Endometrial microvascular endothelial cells (primary cell): ENCODE measurements around the gene ETFA. TPM values are rescaled to one million over a fixed set of nuclear protein-coding genes. Genes with fewer than 3 reads are reported as not detected.

ENCODE experiments used
- in situ Hi-C: cut with HindIII; loops from 2 replicates; pipeline ENCODE4 v1.10.0; 2017; ENCODE audit warnings: low sequenced_read_pairs, low pct_unique_long_range_greater_than_20kb; ENCODE audit errors: inconsistent ontology term
- total RNA-seq: library from RNA; depleted of rRNA; stranded (reverse); fragments of >200 nt; gene quantifications from one replicate; pipeline ENCODE4 v1.2.3, GENCODE V29; 2015; ENCODE audit errors: inconsistent ontology term

ETFA gene
- 163 TPM for total RNA-seq

DNA sequence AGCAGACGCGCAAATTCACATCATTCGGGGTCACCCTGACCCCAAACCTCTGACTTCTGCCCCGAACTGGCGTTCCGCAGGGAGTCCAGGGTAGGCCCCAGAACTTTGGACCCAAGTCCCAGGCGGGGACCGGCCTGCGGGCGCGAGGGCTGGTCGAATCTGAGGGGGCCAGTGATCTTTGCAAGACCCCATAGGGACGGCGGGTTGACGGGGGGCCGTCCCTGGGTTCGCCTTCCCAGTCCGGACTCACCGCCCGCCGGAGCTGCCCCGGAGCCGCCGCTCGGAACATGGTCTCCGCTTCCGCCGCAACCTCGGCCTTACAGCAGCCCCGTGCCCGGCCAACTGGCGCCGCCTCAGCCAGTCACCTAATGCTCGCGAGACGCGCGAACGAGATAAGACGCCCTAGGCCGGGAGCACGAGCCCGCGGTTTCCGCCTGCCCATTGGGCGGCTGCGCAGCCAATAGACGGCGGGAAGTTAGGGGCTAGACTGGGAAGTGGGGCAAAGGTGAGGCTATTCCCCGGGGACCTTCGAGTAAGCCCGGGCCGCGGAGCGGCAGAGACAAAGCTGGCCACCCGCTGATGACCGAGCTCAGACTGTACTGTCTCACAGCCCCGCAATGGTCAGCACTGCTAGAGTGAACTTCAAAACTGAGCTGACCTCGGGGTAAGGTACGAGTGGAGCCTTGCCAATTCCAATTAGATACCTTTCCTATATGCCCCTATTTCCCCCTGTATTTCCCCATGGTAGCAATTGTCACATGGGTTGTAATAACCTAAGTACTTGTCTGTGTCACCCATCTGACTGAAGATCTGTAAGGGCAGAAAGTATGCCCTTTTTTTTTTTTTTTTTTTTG, at the start of gene ETFA:
TSS of gene ETFA (minus strand) at position 370 of the 854 bp plus-strand sequence. CDS start at position 289, 81 bp downstream.
- in situ Hi-C loops, result no loop called here

- in situ Hi-C loops, result no loop called here
These were observed 49.1 kb upstream of the ETFA start for GRCh38 chr15:76360416-76360815.

DNA sequence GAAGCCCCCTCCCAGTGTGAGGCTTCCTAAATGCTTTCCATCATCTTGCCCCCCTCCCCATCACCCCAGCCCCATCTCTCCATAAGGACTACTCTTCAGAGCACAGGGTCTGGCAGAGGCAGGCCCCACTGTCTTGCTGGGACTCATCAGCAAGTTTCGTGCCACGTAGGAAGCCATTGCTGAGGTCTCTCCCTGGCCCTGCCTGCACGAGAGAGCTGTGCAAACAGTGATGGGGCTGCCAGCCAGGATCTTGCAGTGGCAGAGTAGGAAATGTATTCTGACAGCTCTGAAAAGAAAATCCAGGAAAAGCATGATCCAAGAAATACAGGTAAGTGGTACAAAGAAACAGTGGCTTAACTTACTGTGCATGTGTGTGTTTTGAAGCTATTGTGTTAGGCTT, 47.9 kb upstream of the ETFA start:
- in situ Hi-C loops, result no loop called here

- in situ Hi-C loops, result no loop called here
These were observed 47.2 kb upstream of the ETFA start for GRCh38 chr15:76358453-76358852.

DNA sequence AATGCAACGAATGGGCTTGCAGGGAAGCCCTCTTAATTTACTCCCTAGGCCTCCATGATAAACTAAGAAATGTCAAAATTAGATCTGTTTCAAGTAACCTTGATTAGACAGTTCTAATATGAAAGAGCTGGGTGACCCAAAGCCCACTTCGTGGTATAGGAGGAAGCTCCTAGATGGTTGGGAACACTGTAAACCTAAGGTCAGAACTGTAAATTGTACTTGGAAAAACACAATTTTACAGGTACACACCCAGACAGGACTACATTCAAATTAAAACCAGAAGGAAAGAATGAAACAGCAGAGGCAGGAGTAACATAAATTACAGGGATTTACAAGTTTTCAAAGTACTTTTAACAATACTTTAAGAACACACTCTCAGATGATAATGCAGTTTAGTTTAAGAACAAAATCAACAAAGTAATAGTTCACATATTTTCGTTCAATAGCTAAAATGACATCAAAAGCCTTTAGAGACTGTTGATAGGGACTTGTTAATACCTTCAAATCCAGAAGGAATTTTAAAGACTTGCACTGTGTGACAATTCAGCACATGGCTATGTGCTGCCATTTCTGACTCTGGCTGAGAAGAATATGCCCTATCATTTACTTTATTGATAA, 43.7 kb upstream of the ETFA start:
- in situ Hi-C loops, result no loop called here

DNA sequence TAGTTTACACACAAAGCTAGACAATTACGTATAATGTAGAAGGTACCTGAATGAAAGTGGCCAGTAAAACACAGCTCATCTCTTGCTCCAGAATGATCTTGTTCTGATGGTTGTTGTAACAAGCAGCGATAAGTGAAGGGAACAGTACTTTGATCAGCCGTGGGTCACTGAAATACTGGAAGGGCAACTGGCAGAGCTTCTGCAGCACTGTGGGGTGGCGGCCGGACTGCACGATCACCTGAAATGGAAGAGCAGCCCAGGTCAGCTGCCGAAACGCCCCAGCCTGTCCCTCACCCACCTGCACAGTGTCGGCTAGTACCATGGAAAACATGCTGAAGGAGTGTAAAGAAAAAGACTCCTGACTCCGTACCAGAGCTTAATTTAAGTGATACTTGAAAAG, 42.6 kb upstream of the ETFA start:
- in situ Hi-C loops, result no loop called here

GRCh38 chr15:76353023-76353577, 41.8 kb upstream of the ETFA start:
- in situ Hi-C loops, result no loop called here

- in situ Hi-C loops, result no loop called here
These were observed 38.2 kb upstream of the ETFA start for GRCh38 chr15:76349301-76350070.

GRCh38 chr15:76347482-76348055, 36.3 kb upstream of the ETFA start:
- in situ Hi-C loops, result no loop called here

- in situ Hi-C loops, result no loop called here
These were observed 35.6 kb upstream of the ETFA start for GRCh38 chr15:76346669-76347481.

- in situ Hi-C loops, result no loop called here
These were observed 34.8 kb upstream of the ETFA start for GRCh38 chr15:76345880-76346668.

GRCh38 chr15:76345583-76345879, 34.3 kb upstream of the ETFA start:
- in situ Hi-C loops, result no loop called here

DNA sequence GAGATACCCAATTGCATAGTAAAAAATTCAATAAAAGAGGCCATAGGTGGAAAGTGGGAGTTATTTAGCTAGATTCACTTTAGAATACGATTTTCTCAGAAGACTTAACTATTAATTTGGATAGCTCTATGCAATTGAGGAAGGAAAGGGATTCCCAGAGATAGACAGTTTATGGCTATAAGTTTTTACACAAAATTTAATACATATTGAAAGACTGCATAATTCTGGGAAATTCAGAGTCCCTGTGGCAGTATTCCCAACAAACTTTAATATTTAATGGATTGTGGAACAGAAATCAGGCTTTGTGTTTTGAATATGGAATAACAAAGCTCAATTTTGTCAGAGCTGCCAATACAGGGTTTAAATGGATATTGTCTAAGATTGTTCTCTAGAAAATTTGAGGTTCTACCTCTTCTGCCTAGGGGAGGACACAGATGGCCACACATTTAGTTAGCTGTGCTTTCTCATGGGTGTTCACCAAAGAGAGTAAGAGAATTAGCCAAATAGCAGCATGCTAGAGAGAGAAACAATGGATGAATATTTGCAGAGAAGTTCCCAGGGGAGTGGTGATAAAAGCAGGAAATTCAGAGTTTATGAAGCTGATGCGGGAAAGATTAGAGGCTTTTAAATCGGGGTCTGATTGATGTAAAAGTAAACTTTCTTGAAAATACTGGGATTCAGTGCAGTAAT, 33.8 kb upstream of the ETFA start:
- in situ Hi-C loops, result no loop called here

DNA sequence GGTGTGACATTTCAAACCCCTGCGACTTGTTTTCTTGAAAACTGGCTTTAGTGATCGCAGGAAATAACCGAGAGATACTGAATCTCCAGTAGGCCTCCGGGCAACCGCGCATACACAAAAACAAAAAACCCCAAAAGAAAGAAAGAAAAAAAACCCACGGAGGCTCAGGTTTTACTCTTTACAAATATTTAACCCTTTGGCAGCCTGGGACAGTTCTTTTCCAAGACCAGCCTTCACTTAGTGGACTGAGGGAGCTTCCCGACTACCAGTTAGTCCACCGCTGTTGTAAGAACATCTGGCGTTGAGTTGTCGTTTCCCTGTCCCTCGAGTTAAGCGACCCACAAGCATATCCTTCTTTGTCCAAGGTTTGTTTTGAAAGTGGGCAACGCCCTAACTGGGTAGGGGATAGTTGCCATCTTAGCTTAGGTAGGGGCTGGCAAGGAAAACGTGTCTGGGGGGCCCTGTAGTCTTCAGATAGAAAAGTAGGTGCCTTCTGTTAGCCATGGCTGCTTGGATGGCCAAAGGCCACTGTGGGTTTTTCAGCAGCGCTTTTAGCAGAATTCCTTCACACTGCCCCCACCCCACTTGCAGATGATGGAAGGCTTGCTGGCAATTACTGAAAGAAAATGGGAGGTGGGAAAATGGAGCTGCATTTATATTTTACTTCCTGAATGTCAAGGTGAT, 32.2 kb upstream of the ETFA start:
- in situ Hi-C loops, result no loop called here

GRCh38 chr15:76342382-76343201, 31.3 kb upstream of the ETFA start:
- in situ Hi-C loops, result no loop called here

GRCh38 chr15:76342058-76342381, 30.8 kb upstream of the ETFA start:
- in situ Hi-C loops, result no loop called here
